Neural cell (in vitro differentiated cells): ENCODE results near the gene ATF7. TPM values are rescaled to one million over a fixed set of nuclear protein-coding genes. Genes with fewer than 3 reads are reported as not detected.

Experiments used
- H2AFZ ChIP-seq: fragments of 200-600, 300-800 bp; sonication (generic), shearing (Covaris generic); 2 replicates; pipeline ENCODE4 v1.6.0; 2014; ENCODE audit warnings: low read depth, mild to moderate bottlenecking, antibody characterized with exemption, low read length, moderate library complexity
- H3F3A ChIP-seq: fragments of 200-600 bp; shearing (Covaris generic); 2 replicates; pipeline ENCODE4 v1.6.1; 2016; ENCODE audit warnings: mild to moderate bottlenecking, moderate library complexity, mixed read lengths, antibody characterized with exemption, low read length; ENCODE audit not compliant: insufficient read depth, poor library complexity, severe bottlenecking
- H3K27ac ChIP-seq: fragments of 200-600, 300-800 bp; sonication (generic), shearing (Covaris generic); 2 replicates; pipeline ENCODE4 v1.5.1; 2014; ENCODE audit warnings: mild to moderate bottlenecking, low read length, moderate library complexity
- H3K27me3 ChIP-seq: fragments of 300-800, 200-600 bp; sonication (generic), shearing (Covaris generic); 2 replicates; pipeline ENCODE4 v1.6.0; 2014; ENCODE audit warnings: mild to moderate bottlenecking, low read depth, low read length, moderate library complexity; ENCODE audit not compliant: insufficient read depth
- H3K36me3 ChIP-seq: fragments of 300-800, 200-600 bp; sonication (generic), shearing (Covaris generic); 2 replicates; pipeline ENCODE4 v1.5.1; 2014; ENCODE audit warnings: mild to moderate bottlenecking, antibody characterized with exemption, low read length, moderate library complexity; ENCODE audit not compliant: insufficient read depth
- H3K4me2 ChIP-seq: fragments of 300-800, 200-600 bp; sonication (generic), shearing (Covaris generic); 2 replicates; pipeline ENCODE4 v1.6.0; 2014; ENCODE audit warnings: mild to moderate bottlenecking, low read length
- H3K4me3 ChIP-seq: fragments of 300-800, 200-600 bp; sonication (generic), shearing (Covaris generic); 2 replicates; pipeline ENCODE4 v1.5.1; 2014; ENCODE audit warnings: mild to moderate bottlenecking, low read length, moderate library complexity
- H3K79me2 ChIP-seq: fragments of 200-600 bp; shearing (Covaris generic); replicated peaks from 2 replicates; pipeline ENCODE4 v1.6.0; 2014; ENCODE audit warnings: mild to moderate bottlenecking, low read length, moderate library complexity; ENCODE audit not compliant: insufficient read depth
- H3K9ac ChIP-seq: fragments of 300-800, 200-600 bp; sonication (generic), shearing (Covaris generic); 2 replicates; pipeline ENCODE4 v1.6.1; 2016; ENCODE audit warnings: mild to moderate bottlenecking, low read length, mixed read lengths
- H3K9me2 ChIP-seq: fragments of 200-600 bp; shearing (Covaris generic); 2 replicates; pipeline ENCODE4 v1.6.1; 2016; ENCODE audit warnings: mild to moderate bottlenecking, low read length, mixed read lengths; ENCODE audit not compliant: insufficient read depth
- H3K9me3 ChIP-seq: fragments of 200-600, 300-800 bp; sonication (generic), shearing (Covaris generic); 2 replicates; pipeline ENCODE4 v1.6.1; 2016; ENCODE audit warnings: mild to moderate bottlenecking, mixed run types, low read length, moderate library complexity, mixed read lengths
- H4K20me1 ChIP-seq: fragments of 200-600 bp; shearing (Covaris generic); 2 replicates; pipeline ENCODE4 v1.6.1; 2016; ENCODE audit warnings: mild to moderate bottlenecking, mixed run types; ENCODE audit not compliant: insufficient read depth
- CTCF ChIP-seq: fragments of 450-650 bp; IDR thresholded peaks from 2 replicates; pipeline ENCODE4 v1.5.1; 2014; ENCODE audit warnings: antibody characterized with exemption, mild to moderate bottlenecking, moderate library complexity; ENCODE audit not compliant: poor library complexity, severe bottlenecking
- EP300 ChIP-seq: fragments of 450-650 bp; conservative IDR thresholded peaks from 2 replicates; pipeline ENCODE4 v1.6.1; 2014; ENCODE audit warnings: antibody characterized with exemption, mild to moderate bottlenecking, moderate library complexity; ENCODE audit not compliant: poor library complexity, severe bottlenecking
- EZH2 ChIP-seq: fragments of 200-600, 300-800 bp; shearing (Covaris generic), sonication (generic); IDR thresholded peaks from 2 replicates; pipeline ENCODE4 v1.6.1; 2014; ENCODE audit warnings: antibody characterized with exemption, low read length, borderline replicate concordance, mild to moderate bottlenecking; ENCODE audit not compliant: insufficient read depth, poor library complexity, severe bottlenecking
- MXI1 ChIP-seq: fragments of 450-650 bp; conservative IDR thresholded peaks from 2 replicates; pipeline ENCODE4 v1.6.1; 2014; ENCODE audit warnings: antibody characterized with exemption, mild to moderate bottlenecking; ENCODE audit not compliant: poor library complexity, severe bottlenecking
- POLR2AphosphoS5 ChIP-seq: IDR thresholded peaks from 2 replicates; pipeline ENCODE4 v1.6.1; 2012
- RAD21 ChIP-seq: fragments of 450-650 bp; conservative IDR thresholded peaks from 2 replicates; pipeline ENCODE4 v1.6.1; 2014; ENCODE audit warnings: antibody characterized with exemption, mild to moderate bottlenecking, moderate library complexity
- REST ChIP-seq: IDR thresholded peaks from 2 replicates; pipeline ENCODE4 v1.6.1; 2012; ENCODE audit warnings: borderline replicate concordance
- SMC3 ChIP-seq: fragments of 450-650 bp; conservative IDR thresholded peaks from 2 replicates; pipeline ENCODE4 v1.6.1; 2014; ENCODE audit warnings: antibody characterized with exemption, mild to moderate bottlenecking, moderate library complexity; ENCODE audit not compliant: poor library complexity
- TAF1 ChIP-seq: IDR thresholded peaks from 2 replicates; pipeline ENCODE4 v1.6.1; 2012; ENCODE audit warnings: low read depth
- polyA plus RNA-seq: library from polyadenylated mRNA; depleted of rRNA; stranded (reverse); fragments of >200 nt; gene quantifications from 2 replicates; pipeline ENCODE4 v1.2.3, GENCODE V29; 2014

ATF7 gene
- polyA plus RNA-seq, 1 donor from 2014 or later: 6.3 TPM

DNA sequence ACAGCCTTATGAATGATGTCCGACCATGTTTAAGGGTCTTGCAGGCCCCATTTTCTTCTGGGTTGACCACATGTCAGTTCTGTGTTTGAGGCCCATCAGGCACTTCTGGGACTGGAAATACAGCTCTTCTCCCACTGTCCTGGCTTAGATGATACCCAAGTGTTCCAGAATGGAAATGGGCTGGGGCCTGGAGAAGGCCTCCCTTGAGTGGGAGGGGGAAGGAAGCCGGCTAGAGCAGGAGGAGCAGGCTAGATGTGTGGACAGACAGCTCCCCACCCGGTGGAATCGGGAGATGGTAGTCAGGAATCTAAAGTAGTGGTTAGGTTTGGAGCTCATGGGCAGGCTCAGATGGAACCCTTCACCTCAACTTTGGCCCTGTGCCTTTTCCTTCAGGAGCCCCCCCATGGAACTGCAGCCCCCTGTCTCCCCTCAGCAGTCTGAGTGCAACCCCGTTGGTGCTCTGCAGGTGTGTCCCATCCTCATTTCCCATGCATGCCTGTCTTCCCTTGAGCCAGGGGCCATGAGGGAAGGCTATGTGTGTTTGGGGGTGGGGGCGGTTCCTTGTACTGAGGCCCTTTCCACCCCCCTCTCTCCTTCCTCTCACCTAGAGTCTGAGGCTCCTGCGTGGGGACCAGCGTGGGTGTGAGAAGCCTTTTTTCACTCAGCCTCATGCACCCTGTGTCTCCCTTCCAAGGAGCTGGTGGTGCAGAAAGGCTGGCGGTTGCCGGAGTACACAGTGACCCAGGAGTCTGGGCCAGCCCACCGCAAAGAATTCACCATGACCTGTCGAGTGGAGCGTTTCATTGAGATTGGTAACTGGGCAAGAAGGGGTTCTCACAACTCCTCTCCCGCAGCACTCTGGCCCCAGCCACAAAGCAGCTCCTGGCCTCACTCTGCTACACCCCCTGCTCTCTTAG, 121.9 kb downstream of the ATF7 start:
- Histone ChIP-seq H3K4me2 (no peak overlapping the region), H3F3A (peaks cover 13% of the 10 kb centered on the region), H4K20me1 (no peaks in the 10 kb centered on the region), H3K9ac (no peak overlapping the region), H3K27me3 (no peaks in the 10 kb centered on the region), H3K9me3 (no peaks in the 10 kb centered on the region), H3K9me2 (no peaks in the 10 kb centered on the region), H3K79me2 (peaks cover 12% of the 10 kb centered on the region), H3K4me3 (no peak overlapping the region), H3K36me3 (no peaks in the 10 kb centered on the region), H2AFZ (no peak overlapping the region), H3K27ac (no peak overlapping the region)
- TF ChIP-seq MXI1: no peak
- TF ChIP-seq SMC3: no peak
- no peak for TF ChIP-seq TAF1
- no peak for TF ChIP-seq EZH2
- no peak for TF ChIP-seq POLR2AphosphoS5
- no peak for TF ChIP-seq RAD21
- TF ChIP-seq EP300: no peak
- no peak for TF ChIP-seq CTCF
- TF ChIP-seq REST: no peak

- Histone ChIP-seq H3K9me3 (no peaks in the 10 kb centered on the region), H3K4me3 (no peak overlapping the region), H3K4me2 (no peak overlapping the region), H2AFZ (no peak overlapping the region), H3F3A (peaks cover 13% of the 10 kb centered on the region), H3K9ac (no peak overlapping the region), H3K36me3 (no peaks in the 10 kb centered on the region), H3K27ac (no peak overlapping the region), H3K9me2 (no peaks in the 10 kb centered on the region), H3K27me3 (no peaks in the 10 kb centered on the region), H3K79me2 (peaks cover 22% of the 10 kb centered on the region), H4K20me1 (no peaks in the 10 kb centered on the region)
- TF ChIP-seq REST (no peak), MXI1 (no peak), EP300 (no peak), EZH2 (no peak), RAD21 (no peak), SMC3 (no peak), POLR2AphosphoS5 (no peak), TAF1 (no peak), CTCF (no peak)
These were observed 123.0 kb downstream of the ATF7 start for GRCh38 chr12:53502983-53503728.
